GM21423 (cell line): ENCODE data around the gene PEMT.

ENCODE experiments used
- ATAC-seq: cut with Tn5 transposase; IDR thresholded peaks from one replicate; pipeline ENCODE4 v1.9.1; 2021; ENCODE audit warnings: mild to moderate bottlenecking, moderate library complexity; ENCODE audit not compliant: unreplicated experiment

PEMT gene

DNA sequence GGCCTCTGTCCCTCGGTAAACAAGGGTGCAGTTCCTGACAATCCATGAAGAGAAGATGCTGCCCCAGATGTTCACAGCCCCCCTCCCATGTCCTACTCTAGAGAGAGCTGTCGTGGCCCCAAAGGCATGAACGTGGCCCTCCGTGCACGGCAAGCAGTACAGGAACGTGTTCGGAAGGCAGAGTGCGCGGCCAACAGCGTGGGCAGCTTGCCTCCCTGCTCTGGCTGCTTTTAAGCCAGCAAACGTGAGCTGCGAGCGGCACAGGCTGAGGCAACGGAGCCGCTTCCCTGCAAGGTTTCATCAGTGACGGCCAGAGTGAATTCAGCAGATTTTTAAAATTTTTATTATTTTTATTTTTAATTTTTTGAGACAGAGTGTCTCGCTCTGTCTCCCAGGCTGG, 37.2 kb downstream of the PEMT start:
- ATAC-seq, result no peak

DNA sequence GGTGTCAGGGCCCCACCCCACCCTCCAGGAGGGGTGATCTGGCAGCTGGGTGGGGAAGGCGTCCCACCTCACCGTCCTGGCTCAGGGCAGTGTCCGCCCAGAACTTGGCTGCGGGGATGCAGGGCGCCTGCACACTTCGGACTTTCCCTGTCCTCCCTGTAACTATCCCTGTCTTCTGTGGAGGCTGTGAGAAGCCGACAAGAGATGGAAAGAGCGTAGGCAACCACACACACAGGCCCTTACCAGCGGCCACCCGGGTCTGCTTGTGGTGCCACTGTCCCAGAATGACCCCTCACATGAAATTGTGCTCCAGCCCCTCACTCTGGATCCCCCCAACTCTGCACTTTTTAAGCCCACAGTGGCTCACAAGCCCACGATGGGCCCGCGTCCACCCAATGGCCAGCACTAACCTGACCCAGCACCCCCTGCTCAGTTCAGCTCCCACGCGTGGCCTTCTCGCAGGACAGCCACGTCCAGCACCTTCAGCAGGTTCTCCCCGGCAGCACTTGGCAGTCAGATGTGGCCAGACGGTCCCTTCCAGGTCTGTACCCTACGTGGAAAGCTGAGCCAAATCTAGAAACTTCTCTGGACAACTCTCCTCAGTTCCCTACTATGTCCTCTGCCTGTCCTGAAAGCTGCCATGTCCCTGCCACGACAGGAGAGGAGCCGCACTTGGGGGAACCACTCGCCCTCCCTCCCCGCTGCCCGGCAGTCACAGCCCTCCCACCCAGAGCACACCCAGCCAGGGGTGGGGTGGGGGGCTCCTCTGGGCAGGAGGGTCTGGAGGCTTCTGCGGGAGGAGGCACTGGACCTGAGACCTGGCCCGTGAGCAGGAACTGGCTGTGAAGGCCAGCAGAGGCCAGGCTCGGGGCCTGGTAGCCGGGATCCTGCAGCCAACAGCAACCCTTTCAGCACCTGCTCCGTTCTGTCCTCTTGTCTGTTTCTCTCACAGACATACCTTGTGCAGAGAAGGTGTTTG, 38.0 kb downstream of the PEMT start:
- ATAC-seq, result no peak

DNA sequence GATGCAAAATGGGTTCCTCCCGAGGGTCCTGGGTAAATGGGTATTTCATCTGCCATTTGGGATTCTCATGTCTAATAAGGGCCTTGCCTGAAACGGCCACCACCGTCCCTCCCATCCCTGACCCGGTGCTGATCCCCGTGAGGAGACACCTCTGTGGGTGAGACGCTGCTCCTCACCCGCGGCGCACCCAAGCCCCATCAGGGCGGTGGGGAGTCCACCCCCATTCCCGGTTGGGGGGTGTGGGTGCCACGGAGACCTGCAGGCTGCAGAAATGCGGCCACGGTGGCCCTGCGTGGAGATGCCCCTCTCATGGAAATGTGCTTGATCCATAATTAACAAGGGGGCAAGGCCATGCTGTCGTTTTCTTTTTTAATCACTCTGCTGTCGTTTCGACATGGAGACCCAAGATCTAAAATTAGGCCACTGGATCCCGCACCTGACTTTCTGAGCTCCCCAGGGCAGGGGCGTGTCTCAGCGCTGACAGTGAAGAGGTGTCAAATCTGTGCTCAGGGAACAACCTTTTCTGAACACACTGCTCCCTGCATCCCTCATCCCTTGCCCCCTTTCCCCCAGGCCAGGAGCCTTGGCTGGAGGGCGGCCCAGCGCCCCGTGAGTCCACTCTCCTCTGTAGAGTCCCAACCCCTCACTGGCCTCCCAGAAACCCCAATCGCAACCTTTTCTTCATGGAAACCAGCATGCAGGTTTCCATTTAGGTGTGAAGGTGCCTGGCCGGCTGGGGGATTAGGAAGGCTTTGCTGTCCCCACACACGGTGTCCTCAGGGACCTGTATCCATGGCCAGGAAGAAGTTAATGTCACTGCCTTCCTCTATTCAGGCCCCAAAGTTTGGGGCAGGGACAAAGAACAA, 38.9 kb downstream of the PEMT start:
- no peak for ATAC-seq

DNA sequence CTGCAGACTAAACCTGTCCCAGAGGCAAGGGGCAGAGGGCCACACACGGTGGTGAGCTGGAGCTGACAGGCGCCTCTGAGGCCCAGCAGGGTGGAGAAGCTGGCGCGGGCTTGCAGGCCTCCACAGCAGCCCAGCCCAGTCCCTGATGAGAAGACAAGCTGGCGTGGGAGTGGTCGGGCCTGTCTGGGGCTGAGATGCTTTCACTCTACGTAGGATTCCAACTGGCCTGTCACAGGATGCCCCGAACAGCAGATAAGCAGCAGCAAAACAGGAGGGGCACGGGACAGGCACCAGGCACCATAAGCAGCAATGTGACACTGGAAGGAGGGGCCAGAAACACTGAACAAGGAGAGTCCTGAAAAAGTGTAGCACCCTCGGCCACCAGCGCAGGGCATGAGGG, 40.1 kb downstream of the PEMT start:
- ATAC-seq, result no peak

DNA sequence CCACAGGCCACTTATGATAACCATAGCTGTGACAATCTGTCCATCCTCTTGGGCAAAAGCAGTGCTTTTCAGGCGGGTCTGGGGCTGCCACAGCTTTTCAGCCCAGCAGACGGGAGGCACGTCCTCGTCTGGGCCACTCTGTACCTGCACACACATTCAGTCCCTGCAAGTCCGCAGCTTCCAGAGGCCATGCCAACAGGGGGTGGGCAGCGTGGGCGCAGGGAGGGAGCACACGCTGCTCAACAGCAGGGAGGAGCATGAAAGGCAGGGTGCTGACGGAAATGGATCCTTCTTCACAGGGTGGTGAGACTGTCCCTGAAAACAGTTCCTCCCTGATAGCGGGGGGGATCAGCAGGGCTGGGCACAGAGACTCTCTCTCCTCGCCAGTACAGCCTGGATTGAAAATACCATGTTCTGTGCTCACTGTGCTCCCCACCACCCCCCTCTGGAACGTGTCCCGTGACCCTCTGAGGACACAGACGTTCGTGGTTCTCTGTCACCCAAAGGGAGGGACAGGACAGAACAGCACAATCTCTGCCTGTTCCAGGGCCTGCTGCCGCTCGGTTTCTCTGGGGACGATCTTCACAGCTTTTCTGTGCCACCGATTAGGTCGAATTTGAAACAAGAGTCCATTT, 41.7 kb downstream of the PEMT start:
- ATAC-seq, result no peak

DNA sequence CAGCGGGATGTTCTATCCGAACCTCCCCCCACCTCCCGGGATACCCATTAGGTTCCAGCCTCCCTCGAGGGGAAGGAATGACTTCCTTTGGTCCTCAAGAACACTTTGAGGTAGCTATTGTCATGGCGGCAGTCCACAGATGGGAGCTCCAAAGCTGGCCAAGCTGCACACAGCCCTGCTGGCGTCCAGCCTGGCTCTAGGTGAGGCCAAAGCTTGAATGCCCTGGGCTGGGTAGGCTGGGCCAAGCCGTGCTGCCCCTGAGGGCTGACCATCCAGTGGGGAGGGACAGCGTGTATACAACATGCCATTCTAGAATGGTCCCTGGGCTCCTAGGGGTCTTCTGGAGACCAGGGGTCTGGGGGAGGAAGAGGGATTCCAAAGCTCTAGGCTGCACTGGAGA, 43.5 kb downstream of the PEMT start:
- ATAC-seq, result no peak

DNA sequence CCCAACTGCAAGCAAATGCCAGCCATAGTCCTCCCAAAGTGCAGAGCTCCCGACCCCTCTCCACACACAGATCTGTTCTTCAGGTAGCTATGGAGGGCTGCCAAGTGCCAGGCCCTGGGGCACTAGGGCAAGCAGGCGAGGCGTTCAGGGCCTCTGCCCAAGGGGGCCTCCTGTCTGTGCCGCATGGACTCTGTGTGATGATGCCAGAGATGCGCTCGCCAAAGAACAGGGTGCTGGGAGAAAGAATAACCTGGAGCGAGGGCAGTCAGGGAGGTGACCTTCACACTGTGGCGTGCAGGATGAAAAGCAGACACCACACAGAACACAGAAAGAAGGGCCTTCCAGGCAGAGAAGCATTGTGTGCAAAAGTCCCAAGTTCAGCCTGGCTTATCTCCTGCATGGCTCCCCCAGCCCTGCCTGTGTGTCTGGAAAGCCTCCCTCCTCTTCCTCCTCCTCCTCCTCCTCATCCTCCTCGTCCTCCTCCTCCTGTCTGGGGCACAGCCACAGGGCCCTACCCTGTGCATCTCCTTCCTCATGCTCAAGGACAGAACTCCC, 44.2 kb downstream of the PEMT start:
- no peak for ATAC-seq

DNA sequence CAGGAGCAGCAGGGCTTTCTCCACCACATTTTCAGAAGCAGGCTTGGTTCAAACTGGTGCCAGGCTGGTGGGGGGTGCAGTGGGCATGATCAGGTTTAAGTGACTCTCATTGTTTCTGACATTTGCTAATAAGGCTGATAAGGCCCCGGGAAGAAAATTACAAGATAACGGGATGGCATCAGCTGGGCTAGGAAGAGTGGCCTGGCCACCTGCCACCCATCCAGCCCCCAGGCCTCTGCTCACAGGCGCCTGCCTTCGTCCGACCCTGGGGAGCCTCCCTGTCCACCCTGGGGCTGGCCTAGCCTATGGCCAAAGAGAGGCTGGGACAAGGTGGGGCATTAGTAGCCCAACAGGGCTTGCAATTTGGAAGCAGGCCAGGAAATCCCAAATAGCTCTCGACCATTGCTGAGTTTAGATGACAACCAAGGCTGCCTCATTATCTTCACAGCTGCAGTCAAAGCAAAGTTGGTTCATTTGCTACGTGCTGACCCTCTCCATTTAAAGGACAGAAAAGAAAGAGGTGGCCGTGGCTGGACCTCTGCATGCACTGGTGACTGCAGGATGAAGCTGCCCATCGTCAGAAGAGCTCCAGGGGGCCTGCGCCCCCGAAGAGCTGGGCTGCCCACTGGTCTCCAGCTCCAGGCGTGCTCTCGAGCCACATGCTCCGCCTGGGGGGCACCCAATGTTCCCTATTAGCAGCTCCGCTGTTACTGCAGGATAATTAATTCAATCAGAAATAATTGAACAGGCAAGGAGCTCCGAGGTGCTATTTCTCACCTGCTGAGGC, 44.9 kb downstream of the PEMT start:
- no peak for ATAC-seq

DNA sequence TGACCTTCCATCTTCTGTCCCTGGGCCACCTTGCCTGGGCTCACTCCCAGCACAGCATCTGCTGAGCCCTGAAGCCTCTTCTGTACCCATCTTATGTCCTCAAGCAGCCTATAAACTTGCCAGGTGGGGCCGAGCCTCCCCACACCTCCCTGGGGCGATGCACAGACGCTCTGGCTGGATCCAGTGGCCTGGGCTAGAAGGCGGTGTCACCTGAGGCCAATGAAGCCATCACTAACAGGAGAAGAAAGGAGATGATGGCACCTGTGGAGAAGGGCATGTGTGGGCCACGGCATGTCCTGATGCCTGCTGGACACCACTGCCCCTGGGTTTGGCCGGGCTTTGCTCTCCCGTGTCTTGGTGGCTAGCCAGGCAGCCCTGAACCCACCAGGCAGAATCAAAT, 45.5 kb downstream of the PEMT start:
- no peak for ATAC-seq

DNA sequence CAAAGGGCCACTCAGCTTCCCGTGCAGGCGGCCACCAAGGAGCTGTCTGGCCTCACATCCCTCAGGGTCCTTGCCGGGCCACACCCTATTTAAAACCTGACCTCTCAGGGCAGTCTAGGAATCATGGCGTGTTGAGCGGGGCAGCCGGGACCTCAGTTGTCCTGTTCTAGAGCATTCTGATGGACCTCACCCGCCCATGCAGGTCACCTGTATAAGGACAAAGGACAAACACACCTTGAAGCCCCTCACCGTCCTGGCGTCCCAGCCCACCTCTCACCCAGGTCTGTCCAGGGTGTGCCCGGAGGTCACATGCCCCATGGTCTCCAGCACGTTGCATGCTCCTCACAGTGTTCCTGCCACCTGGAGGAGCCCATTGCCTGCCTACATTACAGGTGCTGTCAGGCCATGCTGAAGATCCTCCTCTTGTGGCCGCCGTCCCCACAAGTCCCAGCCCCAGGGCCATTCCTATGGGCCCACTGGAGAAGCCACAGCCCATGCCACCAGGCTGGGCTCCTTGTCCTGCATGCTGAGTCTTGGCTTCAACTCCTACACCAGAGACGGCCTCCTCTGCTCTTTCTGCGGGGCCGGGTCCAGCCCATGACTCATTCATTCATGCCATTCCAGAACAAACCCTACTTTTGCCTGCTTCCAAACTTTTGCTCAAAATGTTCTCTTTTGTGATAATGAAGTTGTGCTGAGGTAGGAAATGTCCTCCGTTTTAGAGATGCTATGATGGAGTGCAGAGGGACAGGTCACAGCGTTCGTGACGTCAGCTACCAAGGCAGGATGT, 46.3 kb downstream of the PEMT start:
- ATAC-seq, result no peak

DNA sequence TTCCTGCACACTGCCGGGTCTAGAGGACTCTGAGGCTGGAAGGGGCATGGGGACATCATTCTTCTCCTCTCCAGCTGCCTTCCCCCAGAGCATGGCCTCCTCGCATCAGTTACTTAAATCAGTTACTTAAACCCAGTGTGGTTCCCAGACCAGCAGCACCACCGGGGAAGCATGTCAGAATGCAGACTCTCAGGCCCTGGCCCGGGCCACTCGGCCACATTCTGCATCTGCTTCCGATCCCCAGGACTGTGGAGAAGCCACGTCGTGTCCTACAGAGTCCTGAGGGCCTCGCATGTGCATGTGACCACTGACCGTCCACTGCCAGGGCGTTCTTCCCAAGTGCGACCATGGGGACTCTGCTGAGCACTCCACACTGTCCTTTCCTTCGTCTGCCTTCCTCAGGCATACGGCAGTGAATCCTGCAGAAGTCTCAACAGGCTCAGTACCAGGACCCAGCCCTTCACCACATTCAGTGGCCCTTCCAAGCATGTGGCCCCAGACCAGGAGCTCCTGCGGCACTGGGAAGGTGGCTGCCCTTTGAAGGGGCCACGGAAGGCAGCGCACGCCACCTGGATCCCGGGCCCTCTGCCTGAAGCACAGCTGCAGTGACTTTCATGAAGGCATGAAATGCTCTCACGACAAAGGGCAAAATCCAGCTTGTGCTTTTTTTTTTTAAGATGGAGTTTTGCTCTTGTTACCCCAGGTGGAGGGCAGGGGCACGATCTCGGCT, 48.4 kb downstream of the PEMT start:
- no peak for ATAC-seq

DNA sequence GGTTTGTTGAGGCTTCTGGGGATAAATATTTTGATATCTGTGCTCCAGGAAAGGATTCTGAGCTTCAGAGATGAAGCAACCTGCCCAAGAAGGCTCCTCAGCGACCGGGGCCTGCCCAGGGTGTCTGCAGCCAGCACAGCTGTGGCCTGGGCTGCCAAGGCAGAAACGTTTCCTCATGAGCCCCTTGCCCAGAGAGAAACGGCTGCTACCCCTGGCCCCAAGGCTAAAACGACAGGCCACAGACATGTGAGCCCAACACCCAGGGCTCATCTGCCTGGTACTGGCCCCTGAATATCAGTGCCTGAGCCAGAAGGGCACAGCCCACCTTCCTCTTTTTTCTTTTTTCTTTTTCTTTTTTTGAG, 49.9 kb downstream of the PEMT start:
- no peak for ATAC-seq

DNA sequence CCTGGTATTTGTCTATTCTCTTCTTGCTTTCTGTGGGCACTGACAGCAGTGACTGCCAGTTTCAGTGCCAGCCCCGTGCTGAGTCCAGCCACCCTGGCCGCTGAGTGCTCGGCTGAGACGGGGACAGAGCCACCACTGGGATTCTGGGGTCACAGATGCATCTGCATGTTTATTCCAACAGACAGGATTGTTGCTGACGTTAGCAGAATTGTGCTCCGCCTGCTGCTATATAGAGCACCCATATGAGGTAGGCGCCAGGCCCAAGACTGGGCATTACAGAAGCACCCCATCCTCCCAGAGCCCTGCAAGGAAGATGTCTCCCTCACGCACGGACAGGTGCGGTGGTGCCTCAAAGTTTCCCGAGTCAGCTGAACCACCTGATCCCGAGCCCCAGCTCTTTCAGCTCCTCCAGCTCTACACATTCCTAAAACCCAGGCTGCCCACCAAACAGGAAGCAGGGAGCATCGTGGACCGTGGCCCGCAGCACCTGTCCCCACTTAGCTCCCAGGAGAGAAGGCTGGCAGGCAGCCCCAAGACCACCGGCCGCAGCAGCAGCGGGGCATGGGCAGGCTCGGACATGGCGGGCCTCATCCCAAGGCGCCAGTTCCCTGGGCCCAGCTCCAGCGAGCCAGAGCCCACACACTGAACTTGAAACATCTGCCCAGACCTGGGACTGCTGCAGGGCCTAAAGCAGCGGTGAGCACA, 50.4 kb downstream of the PEMT start:
- ATAC-seq, result no peak

DNA sequence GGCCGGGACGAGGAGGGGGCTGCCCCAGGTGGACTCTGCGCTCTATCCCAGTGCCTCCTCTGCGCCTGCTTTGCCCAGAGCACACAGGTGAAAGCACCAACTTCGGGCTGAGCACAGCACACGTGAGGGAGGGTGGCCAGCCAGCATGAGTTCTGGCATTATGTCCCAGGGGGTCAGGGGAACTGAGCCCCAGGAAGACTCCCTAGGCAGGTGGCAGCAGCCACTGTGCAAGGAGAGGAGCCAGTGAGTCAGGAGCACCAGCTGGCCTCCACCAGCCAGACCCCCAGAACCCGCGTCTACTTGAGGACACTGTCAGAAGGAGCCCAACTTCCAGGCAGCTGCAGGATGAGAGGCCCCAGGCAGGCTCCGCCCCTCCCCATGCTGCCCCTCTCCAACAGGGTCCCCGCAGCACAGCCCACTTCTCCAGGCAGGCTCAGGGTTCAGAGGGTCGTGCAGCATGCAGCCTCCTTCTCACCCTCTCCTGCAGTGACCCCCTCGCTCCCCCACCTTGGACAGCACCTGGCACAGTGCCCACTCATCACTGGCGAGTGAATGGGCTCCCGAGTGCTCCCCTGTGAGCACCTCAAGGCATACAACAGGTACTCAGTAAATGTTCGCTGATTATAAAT, 51.1 kb downstream of the PEMT start:
- ATAC-seq, result no peak

DNA sequence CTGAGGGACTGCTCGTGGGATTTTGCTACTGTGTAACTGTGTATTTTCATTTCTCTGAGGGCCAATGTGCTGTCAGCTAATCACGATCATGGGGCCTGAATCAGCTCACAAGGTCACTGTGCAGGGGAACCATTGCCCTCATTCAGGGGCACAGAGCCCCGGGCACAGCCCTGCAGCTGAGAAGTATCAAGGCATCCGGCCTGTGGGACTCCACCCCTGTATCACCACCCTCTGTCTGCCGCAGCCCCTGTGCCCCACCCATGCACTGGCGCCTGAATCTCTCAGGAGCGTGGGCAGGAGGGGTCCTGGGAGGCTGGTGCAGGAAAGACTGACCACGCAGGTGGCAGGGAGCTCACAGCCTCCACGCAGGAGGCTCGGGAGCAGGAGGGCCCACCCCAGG, 51.9 kb downstream of the PEMT start:
- ATAC-seq, result no peak

DNA sequence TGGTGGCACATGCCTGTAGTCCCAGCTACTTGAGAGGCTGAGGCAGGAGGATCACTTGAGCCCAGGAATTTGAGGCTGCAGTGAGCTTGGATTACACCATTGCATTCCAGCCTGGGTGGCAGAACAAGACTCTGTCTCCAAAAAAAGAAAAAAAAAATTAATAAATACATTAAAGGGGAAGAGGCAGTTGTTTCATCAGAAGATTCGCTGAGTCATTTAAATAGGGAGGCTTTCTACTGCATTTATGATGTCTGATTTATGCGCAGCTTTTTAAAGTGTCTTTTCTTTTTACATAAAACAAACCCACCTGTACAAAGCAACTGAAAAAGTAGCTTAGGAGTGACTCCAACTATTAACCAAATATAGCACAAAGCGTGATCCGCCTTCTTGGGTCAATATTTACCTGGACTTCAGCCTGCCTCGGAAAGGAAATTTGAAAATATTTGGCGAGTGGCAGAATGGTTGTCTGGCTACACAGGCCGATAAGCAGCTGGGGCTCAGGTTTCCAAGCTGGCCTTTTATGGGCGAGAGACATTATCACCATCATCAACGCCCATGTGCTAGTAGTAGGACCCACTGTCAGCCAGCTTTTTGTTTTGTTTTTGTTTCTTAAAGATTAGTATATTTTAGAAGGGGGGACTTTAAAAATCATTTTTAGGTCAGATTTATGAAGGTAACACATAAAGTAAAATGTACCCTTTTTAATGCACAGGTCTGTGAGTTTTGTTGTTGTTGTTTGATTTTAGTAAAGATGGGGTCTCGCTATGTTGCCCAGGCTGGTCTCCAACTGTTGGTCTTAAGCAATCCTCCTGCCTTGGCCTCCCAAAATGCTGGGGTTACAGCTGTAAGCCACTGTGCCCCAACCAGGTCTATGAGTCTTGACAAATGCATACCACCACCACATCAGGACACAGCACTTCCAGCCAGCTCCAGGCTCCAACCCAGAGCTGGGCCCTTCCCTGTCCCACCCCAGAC, 52.8 kb downstream of the PEMT start:
- ATAC-seq, result no peak
